ENCODE data around the gene FOXQ1. TPM values are rescaled to one million over a fixed set of nuclear protein-coding genes. Genes with fewer than 3 reads are reported as not detected.

The FOXQ1 gene
- total and polyA plus RNA-seq, 2 of the 13 experiments (the other 11 are each of a cell fraction or from before 2014, with no cell fraction given) = 35.2 to 39.8 TPM

DNA sequence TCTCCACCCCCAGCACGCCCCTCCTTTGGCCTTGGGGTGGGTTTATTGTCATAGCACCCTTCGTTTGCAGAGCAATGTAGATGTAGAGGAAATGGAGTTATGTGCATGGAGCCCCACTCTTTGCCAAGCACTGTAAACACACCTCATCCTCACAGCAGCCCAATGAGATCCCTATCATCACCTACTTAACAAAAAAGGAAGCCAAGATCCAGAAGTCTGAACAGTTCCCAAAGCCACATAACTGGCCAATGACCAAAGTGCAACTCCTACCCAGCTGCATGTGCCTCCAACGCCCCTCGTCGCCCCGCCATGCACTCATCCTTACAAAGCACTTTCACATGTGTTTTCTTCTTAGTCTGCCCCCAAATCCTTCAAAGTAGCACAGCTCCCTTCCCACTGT is 21.8 kb upstream of the FOXQ1 start:
- FAIRE-seq (no peak), ATAC-seq (no peak), DNase-seq (ENCODE audit: low spot score) (no peak)
- Histone ChIP-seq H3K4me3 (replicated peaks in 1 of 3; ENCODE audit: insufficient read depth in 1 of 3, low read depth in 2 of 3, low read length in 3 of 3) (no peak overlapping the region), H3K27me3 (ENCODE audit: control insufficient read depth in 1 of 2, insufficient read depth in 2 of 2, low read length in 2 of 2) (no peaks in the 10 kb centered on the region), H3K4me2 (ENCODE audit: low read depth, low read length) (no peak overlapping the region), H3K79me2 (ENCODE audit: insufficient read depth, low read length) (no peaks in the 10 kb centered on the region), H2AFZ (ENCODE audit: low read length) (no peak overlapping the region), H4K20me1 (ENCODE audit: insufficient read depth, low read length) (no peaks in the 10 kb centered on the region), H3K36me3 (replicated peaks in 1 of 2; ENCODE audit: control insufficient read depth in 1 of 2, insufficient read depth in 2 of 2, low read length in 2 of 2) (no peaks in the 10 kb centered on the region), H3K9me3 (ENCODE audit: low read length) (no peaks in the 10 kb centered on the region), H3K4me1 (ENCODE audit: insufficient read depth, low read length) (peaks cover 24% of the 10 kb centered on the region), H3K9ac (ENCODE audit: insufficient read depth, low read depth, low read length) (no peak overlapping the region), H3K27ac (ENCODE audit: extremely low read length, insufficient read depth, low read length) (no peak overlapping the region)
- in situ Hi-C loops (cut with HindIII; ENCODE audit: extremely low pct_ligation_motif_present, low pct_unique_long_range_greater_than_20kb) (no loop called here), intact Hi-C loops (cut with micrococcal nuclease; ENCODE audit: unreplicated experiment) (no loop called here)
- 84% methylated on average over 6 of the region's 6 CpGs for WGBS (ENCODE audit: low lambda C conversion rate)
- CTCF ChIA-PET (ENCODE audit: low intra/inter-chr PET ratio, low total read pairs) = no interaction called here
- POLR2A ChIA-PET = interaction anchor here (1.3 to 6.0 kb wide), 5 partner anchors 19 to 235 kb away, joined by 6 to 46 read pairs (median 10); partner anchors contain the start of gene FOXQ1
- TF ChIP-seq ZNF501 (CRISPR knock-in tag; IDR thresholded peaks at IDR 0.05) (no peak), JUN (CRISPR knock-in tag; IDR thresholded peaks at IDR 0.05) (no peak), ZNF660 (CRISPR knock-in tag; IDR thresholded peaks at IDR 0.05; ENCODE audit: borderline replicate concordance, low read depth) (no peak), MXI1 (IDR thresholded peaks at IDR 0.05; ENCODE audit: borderline replicate concordance, low read depth, low read length) (no peak), FOXA1 (IDR thresholded peaks at IDR 0.05) (no peak), FOXA1 (CRISPR knock-in tag; IDR thresholded peaks at IDR 0.05) (0 out of 2 replicates have a peak, but pooled peaks have one; percentile 5), ZNF788 (CRISPR knock-in tag; IDR thresholded peaks at IDR 0.05; ENCODE audit: borderline replicate concordance) (no peak), CBX2 (IDR thresholded peaks at IDR 0.05; ENCODE audit: low read depth, low read length) (no peak), CBX2 (CRISPR knock-in tag; IDR thresholded peaks at IDR 0.05; ENCODE audit: low read depth) (no peak), ARHGAP35 (CRISPR knock-in tag; IDR thresholded peaks at IDR 0.05; ENCODE audit: borderline replicate concordance) (no peak), KLF12 (CRISPR knock-in tag; IDR thresholded peaks at IDR 0.05; ENCODE audit: borderline replicate concordance) (no peak)
- TF ChIP-seq, protein P1, sequence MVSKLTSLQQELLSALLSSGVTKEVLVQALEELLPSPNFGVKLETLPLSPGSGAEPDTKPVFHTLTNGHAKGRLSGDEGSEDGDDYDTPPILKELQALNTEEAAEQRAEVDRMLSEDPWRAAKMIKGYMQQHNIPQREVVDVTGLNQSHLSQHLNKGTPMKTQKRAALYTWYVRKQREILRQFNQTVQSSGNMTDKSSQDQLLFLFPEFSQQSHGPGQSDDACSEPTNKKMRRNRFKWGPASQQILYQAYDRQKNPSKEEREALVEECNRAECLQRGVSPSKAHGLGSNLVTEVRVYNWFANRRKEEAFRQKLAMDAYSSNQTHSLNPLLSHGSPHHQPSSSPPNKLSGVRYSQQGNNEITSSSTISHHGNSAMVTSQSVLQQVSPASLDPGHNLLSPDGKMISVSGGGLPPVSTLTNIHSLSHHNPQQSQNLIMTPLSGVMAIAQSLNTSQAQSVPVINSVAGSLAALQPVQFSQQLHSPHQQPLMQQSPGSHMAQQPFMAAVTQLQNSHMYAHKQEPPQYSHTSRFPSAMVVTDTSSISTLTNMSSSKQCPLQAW (CRISPR knock-in tag; IDR thresholded peaks at IDR 0.05) = no peak
- TF ChIP-seq, protein P2, sequence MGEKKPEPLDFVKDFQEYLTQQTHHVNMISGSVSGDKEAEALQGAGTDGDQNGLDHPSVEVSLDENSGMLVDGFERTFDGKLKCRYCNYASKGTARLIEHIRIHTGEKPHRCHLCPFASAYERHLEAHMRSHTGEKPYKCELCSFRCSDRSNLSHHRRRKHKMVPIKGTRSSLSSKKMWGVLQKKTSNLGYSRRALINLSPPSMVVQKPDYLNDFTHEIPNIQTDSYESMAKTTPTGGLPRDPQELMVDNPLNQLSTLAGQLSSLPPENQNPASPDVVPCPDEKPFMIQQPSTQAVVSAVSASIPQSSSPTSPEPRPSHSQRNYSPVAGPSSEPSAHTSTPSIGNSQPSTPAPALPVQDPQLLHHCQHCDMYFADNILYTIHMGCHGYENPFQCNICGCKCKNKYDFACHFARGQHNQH (CRISPR knock-in tag; IDR thresholded peaks at IDR 0.05) = no peak
- TF ChIP-seq, protein P3, sequence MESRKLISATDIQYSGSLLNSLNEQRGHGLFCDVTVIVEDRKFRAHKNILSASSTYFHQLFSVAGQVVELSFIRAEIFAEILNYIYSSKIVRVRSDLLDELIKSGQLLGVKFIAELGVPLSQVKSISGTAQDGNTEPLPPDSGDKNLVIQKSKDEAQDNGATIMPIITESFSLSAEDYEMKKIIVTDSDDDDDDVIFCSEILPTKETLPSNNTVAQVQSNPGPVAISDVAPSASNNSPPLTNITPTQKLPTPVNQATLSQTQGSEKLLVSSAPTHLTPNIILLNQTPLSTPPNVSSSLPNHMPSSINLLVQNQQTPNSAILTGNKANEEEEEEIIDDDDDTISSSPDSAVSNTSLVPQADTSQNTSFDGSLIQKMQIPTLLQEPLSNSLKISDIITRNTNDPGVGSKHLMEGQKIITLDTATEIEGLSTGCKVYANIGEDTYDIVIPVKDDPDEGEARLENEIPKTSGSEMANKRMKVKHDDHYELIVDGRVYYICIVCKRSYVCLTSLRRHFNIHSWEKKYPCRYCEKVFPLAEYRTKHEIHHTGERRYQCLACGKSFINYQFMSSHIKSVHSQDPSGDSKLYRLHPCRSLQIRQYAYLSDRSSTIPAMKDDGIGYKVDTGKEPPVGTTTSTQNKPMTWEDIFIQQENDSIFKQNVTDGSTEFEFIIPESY (CRISPR knock-in tag; IDR thresholded peaks at IDR 0.05) = peak; percentile 12; the same call in 1 of the 2 replicates
- BruUV-seq (replicated peaks) = no TSS peak
